Heart left ventricle (tissue), 13 donors: ENCODE data around the gene SRSF3.

ENCODE experiments used
- POLR2A ChIP-seq, 2 donors: fragments of 450-650 bp; IDR thresholded peaks; one replicate each; pipeline ENCODE4 v1.6.1; 2017; ENCODE audit warnings: antibody characterized with exemption in 2 of 2, mild to moderate bottlenecking in 2 of 2, moderate library complexity in 2 of 2
- TF ChIP-seq, protein P1 (sequence below), 12 donors: fragments of 200-600 bp; sonication (generic) in 4 of 12; IDR thresholded peaks; one replicate each; pipeline versions ENCODE4 v1.5.0 to v1.8.0; 2018 to 2022; ENCODE audit warnings: antibody characterized with exemption in 12 of 12, mild to moderate bottlenecking in 5 of 12
- donor health status: ischemic (EF 13 %, LVEDD 7.1; RV severe dilation, severe dysfunction).
- donor health status: DM: no; HTN: yes; CAD: no.
- donor health status: DM: no; HTN: no; CAD: no.
- donor health status: ischemic (EF 25% LVEDD 6.9; RV normal size, moderate dysfunction).
- donor health status: ischemic (EF 25% LVEDD 5.7; RV mildly dilated, moderate dysfunction).
- donor health status: ischemic (EF 35%, LVEDD 5.7; RV mildly dilated, moderate dysfunction).
- donor health status: nonischemic (EF 11% LVEDD 7.7; RV severe dilation, severe dysfunction).
- donor health status: DM: yes; HTN: yes; CAD: no.
- donor health status: PGD.
- donor health status: ischemic (EF 29% LVEDD 5.4; RV normal size, mild dysfunction).
- donor health status: nonischemic (EF 23%, LVEDD 6.1; RV moderate dilation, normal function).

DNA sequence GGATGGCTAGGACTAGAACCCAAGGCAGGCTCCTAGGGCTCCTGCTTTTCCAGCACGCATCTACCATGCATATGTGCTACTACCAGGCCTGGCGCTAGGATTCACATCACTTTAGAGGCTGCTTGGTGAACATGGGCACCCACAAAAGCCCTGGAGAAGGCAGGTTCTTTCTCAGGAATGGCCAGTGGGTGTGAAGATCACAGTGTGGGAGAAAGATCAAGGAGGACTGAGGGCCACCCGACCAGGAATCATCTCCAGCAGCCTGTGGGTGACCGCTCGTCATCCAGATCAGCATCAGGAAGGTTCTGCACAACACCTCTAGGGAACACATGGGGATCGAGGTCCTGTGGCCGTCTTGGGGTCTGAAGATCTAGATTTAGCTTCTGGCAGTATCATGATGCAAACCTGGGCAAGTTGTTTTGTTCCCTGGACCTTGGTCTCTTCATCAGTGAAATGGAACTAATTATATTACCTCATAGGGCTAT, 27.3 kb downstream of the SRSF3 start:
- no peak for TF ChIP-seq POLR2A (IDR thresholded peaks at IDR 0.05)
- TF ChIP-seq, protein P1, sequence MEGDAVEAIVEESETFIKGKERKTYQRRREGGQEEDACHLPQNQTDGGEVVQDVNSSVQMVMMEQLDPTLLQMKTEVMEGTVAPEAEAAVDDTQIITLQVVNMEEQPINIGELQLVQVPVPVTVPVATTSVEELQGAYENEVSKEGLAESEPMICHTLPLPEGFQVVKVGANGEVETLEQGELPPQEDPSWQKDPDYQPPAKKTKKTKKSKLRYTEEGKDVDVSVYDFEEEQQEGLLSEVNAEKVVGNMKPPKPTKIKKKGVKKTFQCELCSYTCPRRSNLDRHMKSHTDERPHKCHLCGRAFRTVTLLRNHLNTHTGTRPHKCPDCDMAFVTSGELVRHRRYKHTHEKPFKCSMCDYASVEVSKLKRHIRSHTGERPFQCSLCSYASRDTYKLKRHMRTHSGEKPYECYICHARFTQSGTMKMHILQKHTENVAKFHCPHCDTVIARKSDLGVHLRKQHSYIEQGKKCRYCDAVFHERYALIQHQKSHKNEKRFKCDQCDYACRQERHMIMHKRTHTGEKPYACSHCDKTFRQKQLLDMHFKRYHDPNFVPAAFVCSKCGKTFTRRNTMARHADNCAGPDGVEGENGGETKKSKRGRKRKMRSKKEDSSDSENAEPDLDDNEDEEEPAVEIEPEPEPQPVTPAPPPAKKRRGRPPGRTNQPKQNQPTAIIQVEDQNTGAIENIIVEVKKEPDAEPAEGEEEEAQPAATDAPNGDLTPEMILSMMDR (IDR thresholded peaks at IDR 0.05): no peak
